HG02642 (cell line): ENCODE results near the gene PCDH8.

Experiments
- ATAC-seq: cut with Tn5 transposase; IDR thresholded peaks from one replicate; pipeline ENCODE4 v1.9.1; 2021; ENCODE audit warnings: mild to moderate bottlenecking; ENCODE audit not compliant: unreplicated experiment, poor library complexity

Gene PCDH8, protein sequence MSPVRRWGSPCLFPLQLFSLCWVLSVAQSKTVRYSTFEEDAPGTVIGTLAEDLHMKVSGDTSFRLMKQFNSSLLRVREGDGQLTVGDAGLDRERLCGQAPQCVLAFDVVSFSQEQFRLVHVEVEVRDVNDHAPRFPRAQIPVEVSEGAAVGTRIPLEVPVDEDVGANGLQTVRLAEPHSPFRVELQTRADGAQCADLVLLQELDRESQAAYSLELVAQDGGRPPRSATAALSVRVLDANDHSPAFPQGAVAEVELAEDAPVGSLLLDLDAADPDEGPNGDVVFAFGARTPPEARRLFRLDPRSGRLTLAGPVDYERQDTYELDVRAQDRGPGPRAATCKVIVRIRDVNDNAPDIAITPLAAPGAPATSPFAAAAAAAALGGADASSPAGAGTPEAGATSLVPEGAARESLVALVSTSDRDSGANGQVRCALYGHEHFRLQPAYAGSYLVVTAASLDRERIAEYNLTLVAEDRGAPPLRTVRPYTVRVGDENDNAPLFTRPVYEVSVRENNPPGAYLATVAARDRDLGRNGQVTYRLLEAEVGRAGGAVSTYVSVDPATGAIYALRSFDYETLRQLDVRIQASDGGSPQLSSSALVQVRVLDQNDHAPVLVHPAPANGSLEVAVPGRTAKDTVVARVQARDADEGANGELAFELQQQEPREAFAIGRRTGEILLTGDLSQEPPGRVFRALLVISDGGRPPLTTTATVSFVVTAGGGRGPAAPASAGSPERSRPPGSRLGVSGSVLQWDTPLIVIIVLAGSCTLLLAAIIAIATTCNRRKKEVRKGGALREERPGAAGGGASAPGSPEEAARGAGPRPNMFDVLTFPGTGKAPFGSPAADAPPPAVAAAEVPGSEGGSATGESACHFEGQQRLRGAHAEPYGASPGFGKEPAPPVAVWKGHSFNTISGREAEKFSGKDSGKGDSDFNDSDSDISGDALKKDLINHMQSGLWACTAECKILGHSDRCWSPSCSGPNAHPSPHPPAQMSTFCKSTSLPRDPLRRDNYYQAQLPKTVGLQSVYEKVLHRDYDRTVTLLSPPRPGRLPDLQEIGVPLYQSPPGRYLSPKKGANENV

DNA sequence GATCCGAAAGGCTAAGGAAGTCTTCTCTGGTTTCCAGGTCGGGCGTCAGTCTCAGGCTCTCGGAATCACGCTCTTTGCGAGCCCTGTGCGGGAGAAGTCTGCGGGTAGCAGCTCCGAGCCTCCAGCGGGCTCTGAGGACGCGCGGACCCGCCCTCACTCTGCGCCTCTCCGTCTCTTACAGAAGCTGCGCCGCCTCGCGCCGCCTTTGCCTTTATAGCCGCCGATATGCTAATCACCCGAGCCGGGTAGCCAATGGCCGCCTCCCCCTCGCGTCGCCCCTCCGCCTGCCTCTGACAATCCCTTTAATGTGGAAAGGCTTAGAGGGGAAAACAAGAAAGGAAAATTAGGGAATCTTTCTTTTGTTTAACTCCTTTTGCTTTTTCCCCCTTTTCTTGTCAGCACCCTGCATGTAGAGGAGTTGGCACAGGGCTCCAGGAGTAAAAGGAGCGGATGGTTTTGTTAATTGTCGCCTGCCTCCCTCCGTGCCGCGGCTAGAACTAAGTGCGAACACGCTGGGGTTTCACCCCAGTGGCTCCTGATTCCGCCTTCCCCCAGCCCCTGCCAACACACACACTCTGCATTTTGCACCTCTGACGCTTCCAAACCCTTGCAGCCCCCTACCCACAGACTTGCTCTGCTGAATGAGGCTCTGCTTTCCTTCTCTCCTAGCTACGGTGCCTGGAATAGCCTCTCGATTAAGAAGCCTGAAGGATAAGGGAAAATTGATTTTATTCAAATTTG is at the start of gene PCDH8:
PCDH8 (minus strand) TSS at position 186 of the 741 bp plus-strand sequence. CDS start 204 bp downstream, outside the sequence.
- ATAC-seq, result no peak

DNA sequence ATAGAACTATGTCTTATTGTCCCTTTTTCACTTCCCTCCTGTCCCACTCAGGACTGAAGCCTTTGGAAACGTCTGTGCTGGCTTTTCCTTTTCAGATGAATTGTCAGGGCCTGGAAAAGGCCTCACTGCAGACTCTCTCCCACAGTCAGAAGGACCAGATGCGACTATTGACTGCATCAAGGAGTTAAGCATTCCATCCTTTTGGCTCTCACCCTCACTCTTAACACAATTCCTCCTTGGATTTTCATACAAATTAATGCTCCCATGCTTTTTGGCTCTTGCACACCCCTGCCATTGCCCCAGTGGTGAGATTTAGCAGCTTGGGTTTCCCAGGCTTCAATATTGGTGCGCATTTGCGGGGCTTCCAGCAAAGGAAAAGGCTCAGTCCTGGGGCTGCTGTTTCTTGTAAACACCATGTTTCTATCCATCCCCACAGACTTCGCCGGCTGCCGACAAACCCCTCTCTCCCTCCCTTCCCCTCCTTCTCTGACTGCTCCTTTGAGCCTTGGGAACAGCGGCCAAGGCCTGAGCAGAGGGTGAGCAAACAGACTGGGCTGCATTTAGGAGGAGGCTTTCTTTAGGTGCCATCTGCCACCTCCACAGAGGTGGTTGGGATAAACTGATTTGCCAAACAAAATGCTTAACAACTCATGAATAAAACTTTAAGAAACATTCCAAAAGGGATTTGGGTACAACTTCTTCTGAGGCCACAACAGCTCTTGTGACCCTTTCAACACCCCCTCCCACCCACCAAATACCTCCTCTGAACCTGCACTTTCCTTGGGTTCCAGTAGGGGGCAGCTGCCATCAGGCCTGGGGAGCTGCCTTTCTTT is 48.6 kb upstream of the PCDH8 start:
- ATAC-seq, result no peak

DNA sequence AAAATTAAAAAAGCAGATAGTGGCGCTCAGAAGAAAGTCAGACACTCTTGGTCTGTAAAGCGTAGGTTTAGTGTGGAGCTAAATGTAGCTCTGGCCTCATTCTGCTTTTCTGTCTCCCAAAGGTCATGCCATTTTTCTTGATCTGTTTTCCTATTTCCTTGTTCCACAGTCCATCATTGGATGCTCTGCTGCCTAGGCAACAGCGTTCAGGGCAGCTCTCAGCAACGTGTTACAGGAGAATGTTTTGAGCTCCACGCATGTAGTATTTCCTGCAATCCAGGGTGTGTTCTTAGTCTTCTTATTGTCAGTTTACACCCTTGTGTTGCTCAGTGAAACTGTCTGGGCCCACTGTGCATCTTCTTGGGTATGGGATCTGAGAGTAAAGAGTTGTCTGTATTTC is 46.0 kb upstream of the PCDH8 start:
- no peak for ATAC-seq

DNA sequence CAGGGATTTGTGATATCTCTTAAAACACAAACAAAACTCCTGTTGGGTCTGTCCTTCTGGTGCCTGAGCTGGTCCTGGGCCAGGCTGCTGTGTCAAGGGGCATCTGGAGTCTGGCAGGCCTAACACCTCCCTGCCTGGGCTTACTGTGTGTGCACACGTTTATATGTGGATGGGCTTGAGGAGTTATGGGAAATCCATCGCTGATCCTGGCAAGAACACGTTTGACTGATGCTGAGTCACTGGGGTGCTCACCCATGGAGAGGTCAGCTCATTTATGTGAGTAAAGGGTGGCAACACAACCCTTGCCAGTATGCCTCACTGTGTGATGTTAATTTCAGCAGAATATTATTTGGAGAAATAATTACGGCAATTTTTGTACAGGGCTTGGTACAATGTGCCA is 44.5 kb upstream of the PCDH8 start:
- no peak for ATAC-seq

DNA sequence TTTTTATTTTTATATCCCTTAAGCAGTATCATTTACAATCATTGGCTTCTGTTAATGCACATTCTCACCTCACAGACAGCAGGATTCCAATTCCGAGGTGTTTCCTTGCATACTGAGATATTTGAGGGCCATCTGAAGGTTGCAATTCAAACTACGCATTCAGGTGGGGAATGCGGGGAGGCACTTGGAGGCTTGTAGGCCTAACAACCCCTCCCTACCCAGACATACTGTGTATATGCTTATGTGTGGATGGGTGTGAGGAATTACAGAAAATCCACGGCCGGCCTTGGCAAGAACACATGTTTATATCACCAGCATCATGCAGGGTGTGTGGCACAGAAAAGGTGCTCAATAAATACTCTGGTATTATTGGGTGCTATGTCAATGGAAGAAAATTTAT is 43.3 kb upstream of the PCDH8 start:
- no peak for ATAC-seq

DNA sequence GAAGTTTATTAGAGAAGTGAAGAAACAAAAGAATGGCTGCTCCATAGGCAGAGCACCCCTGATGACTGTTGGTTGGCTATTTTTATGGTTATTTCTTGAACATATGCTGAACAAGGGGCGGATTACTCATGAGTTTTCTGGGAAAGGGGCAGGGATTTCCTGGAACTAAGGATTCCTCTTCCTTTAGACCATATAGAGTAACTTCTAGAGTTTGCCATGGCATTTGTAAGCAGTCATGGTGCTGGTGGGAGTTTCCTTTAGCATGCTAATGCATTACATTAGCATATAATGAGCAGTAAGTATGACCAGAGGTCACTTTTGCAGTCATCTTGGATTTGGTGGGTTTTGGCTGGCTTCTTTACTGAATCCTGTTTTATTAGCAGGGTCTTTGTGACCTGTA is 38.7 kb upstream of the PCDH8 start:
- no peak for ATAC-seq

DNA sequence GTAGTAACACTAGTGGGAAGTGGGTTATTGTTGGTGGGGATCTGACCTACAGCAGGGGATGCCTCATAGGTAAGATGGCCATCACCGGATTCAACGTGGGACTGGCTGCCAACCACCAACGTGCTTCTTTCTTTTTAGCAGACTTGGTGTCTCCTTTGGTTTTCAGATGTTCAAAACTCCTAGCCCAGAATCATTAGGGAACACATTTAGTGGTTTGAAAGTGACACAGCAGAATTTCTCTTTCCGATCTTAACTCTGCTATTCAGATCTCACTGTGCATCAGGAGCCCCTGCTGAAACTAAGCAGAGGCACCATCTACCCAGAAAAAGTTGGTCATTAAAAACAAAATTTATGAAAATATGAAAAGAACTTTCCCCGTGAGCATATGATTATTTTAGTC is 36.7 kb upstream of the PCDH8 start:
- ATAC-seq, result no peak

DNA sequence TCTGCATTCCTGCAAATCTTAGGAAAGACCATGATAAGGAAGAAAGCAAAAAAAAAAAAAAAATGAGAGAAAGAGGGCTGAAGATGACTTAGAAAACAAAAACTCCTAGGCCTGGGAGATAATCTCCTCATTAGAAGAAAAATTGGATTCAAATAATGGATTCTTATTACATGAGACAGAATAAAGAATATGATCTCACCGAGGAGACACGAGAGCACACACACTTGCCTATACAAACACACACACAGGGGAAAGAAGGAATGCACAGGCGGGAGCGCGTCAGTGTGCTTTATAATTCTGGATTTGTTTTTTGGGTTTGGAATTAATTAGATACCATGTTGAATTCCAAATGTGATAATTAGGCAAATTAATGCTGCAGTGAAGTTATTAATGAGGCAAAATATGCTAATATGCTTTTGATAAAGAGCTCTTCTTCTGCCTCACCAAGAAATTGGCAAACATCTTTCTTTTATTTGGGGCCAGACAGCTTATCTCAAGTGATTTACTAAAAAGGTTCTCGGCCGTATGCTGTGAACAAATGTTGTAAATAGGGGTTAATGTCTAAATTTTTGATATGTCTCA is 36.1 kb upstream of the PCDH8 start:
- ATAC-seq, result no peak

DNA sequence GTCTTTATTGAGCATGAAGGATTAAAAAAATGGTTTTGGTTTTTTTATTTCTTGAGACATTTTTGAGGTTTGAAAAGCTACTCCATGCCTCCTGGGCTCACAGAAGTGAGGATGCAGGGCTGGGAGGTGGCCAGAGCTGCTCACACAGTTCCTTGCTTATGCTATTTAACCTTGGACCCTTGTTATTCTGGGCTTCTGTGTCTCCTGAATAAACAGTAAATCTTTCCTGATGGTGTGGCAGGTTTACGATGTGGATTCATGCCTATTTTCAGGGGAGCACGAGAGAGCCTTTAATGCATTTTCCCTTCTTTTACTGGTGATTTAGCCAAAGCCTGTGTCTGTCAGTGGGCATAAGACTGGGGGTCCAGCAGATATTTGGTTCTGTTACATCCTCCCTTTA is 34.3 kb upstream of the PCDH8 start:
- ATAC-seq, result no peak

DNA sequence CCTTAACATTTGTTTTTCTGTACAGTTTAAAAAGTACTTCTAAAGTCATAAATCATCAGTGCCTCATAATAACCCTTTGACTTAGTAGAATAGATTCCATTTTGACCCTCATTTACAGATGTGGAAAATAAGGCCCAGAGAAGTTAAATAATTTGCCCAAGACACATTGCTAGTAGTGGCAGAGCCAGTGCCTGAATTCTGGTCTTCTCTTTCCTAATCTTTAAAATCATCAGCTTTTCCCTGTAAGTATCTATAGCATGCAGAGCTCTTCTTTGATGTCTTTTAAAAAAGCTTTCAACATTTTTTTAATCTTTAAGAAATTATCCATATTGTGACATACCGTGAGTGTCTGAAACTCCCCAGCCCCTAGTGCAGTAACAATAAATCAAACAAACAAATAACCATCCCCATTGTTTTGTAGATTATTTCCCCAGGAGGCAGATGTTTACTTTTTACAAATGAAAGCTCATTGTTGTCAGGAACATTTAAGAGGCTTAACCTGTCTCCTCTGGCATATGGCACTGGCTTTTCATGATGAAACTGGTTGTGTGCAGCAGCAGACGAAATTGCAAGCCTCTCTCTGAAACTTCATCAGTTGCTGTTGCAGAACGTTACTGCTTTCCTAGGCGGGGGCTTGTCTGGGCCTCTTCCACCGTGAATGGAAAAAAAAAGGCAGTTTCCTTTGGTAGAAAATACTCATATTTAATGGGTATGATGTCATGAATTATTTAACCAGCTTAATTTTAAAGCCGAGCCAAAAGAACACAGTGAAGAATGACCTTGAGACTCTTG is 31.7 kb upstream of the PCDH8 start:
- no peak for ATAC-seq

DNA sequence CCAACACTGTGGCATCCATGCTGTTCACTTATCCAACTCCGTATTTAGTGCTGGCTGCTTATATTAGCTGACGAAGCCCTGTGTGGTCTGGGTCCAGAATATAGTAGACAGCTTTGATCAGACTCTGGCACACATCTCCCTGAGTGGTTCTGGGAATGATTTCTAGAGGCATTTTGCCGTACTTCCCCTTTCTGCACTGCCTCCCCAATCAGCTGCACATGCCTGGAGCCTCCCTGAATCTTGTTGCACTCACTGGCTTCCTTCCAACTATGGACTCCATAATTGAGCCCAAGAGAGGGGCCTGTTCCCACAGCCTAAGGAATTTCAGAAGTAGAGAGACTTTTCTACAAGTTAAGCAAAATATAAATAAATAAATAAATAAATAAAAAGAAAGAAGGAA is 30.4 kb upstream of the PCDH8 start:
- ATAC-seq, result no peak

DNA sequence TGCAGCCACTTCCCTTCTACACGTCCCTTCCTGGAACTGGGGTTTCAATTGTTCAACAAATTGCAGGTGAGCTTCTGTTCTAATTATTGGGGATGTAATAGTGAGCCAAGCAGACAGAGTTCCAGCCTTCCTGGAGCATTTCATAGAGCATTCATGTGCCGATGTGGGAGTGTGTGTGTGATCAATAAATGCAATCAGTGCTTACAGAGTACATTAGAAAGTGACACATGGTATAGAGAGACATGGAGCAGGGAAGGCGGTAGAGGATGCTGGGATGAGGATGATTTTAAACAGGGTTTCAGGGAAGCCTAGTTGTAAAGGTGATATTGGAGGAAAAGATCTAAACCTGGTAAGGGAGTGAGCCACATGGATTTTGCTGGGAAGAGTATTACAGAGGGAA is 21.7 kb upstream of the PCDH8 start:
- no peak for ATAC-seq

DNA sequence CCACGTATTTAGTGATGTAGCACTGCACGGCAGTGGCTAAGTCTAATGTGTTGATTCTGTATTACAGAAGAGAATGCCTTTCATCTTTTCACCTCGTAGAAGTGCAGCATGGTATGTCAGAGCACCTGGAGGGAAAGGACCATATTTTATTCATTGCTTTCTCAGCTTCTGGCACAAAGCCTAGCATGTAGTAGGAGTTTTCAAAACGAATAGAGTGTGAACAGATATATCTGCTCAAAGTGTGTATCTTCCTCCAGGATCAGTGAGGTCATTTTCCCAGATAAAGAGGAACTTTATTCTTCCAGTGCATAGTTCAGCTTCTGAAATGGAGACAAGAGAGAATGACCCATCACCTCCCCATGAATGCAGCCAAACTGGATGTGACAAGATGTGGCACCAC is 21.2 kb upstream of the PCDH8 start:
- ATAC-seq, result no peak

DNA sequence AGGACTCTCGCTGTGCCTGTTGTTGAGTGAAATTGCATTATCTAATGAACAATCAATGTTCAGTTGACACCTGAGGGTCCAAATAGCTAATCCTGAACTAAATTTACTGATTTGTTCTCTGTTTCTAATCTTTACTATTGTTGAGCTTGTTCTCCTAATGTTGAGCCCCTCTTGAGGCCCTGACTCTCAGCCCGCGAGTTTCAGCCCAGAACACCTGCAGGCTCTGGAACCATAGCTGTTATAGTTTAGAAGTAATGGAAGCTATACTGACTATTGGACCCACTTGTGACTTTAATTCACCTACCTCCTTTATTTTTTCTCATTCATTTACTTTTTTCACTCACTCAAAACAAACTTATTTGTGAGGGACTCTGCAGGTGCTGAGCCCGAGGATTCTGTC is 20.6 kb upstream of the PCDH8 start:
- no peak for ATAC-seq

DNA sequence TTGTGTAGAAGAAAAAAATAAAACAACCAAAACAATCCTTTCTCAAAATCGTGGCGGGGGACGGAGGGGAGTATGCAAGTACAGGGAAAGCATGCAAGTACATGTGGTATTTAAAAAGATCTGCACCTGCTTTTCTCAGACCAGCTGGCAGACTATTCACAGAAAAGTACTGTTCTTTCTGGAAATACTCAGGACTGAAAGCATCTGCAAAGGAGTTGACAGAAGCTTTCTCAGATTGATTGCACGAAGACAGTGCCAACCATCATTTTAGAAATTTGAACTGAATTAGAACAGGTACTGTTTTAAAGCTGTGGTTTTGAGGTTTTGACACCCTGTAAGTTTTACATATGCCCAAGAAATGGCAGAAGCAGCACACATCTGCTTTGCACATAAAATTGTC is 19.8 kb upstream of the PCDH8 start:
- no peak for ATAC-seq

DNA sequence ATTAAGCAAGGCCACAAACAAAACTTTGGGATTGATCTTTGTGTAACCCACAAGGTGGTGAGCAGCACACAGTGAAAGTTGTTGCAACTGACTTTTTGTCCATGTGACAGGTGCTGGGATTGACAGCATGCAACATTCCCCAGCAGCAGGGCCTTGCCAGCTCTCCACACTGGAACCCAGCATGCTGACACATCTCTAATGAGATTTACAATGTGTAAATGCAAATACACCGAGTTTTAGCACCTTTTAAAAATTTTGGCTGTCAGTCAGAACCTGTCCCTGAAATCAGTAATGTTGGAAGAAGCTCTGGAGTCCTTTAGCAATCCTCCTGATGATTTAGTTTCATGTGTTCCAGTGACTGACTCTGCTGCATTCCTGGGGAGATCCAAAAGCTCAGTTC is 16.5 kb upstream of the PCDH8 start:
- no peak for ATAC-seq

DNA sequence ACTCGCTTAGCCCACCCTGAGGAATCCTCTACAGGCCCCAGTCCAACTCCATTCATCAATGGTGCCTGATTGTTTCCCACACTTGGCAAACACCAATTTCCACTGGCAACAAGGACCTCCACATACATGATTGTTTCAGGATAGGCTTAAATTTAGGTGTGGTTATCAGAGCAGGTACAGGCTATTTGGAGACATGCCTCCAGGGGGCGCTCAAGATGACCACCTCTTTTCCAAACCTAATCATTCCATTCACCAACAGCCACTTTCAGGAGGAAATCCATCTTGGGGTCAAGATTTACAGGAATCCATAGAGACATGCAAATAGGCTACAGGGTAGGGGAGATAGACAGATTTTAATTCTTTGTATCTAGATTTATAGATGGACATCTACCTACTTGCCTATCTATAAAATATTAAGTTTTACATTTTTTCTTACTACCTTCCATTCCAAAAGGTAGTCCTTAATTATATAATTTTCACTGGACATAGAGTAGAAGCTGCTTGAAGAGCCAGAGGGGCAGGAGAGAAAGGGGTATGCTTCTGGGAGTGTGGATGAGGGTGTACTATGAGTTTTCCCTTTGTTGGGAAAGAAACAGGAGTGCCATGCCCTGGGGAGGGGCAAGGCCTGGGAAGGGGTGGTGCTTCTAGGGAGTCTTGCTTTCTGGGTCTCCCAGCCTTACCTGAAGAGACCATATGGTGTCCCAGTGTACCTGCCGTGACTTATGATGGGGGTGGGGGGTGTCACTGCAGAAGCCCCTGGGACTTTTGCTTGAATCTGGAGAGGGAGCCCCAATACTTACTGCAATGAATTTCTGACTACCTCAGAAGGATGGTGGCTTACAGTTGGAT is 14.1 kb upstream of the PCDH8 start:
- ATAC-seq, result no peak

DNA sequence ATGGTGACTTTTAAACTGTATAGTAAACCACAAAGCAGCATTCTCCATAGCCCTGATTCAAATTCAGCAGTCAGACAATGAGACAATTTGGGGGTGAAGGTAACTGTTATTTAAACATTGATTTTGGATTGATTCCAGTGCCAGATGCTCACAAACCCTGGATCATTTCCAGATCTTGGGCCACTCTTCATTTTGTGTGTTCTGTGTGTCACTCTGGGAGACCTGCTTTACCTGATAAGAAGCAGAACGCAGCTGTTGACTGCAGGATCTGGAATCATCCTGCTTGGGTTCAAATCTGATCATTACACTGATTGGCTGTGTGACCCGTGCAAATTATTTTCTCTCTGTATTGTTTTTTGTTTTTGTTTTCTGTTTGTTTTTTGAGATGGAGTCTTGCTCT is 4.0 kb upstream of the PCDH8 start:
- no peak for ATAC-seq
